Fibroblast of lung (primary cell): Measurements from ENCODE around the gene ARL5C. TPM values are rescaled to one million over a fixed set of nuclear protein-coding genes. Genes with fewer than 3 reads are reported as not detected.
A peak's percentile ranks its signal among the peaks of the same experiment; 100 is the strongest.

Experiments used
- DNase-seq, 2 donors: peaks; one replicate each; pipeline versions ENCODE4 v3.0.0 to v3.0.0-alpha.2; 2010; ENCODE audit warnings: low read depth in 2 of 2
- H2AFZ ChIP-seq: 2 replicates; pipeline ENCODE4 v1.5.1; 2012; ENCODE audit warnings: low read length, control low read depth, inconsistent platforms
- H3K27ac ChIP-seq: 2 replicates; pipeline ENCODE4 v1.5.1; 2011; ENCODE audit warnings: low read length, control low read depth; ENCODE audit not compliant: insufficient read depth
- H3K27me3 ChIP-seq: 2 replicates; pipeline ENCODE4 v1.5.1; 2011; ENCODE audit warnings: mild to moderate bottlenecking, low read length; ENCODE audit not compliant: control insufficient read depth, insufficient read depth
- H3K36me3 ChIP-seq: 2 replicates; pipeline ENCODE4 v1.5.1; 2011; ENCODE audit warnings: low read length; ENCODE audit not compliant: control insufficient read depth, insufficient read depth
- H3K4me1 ChIP-seq: 2 replicates; pipeline ENCODE4 v1.5.1; 2011; ENCODE audit warnings: low read length; ENCODE audit not compliant: control insufficient read depth, insufficient read depth; ENCODE audit errors: extremely low read depth
- H3K4me2 ChIP-seq: 2 replicates; pipeline ENCODE4 v1.5.1; 2011; ENCODE audit warnings: low read length, control low read depth; ENCODE audit not compliant: insufficient read depth; ENCODE audit errors: extremely low read depth
- H3K4me3 ChIP-seq, 4 experiments: fragments of 200-600 bp in 1 of 4; sonication (generic) in 1 of 4; replicated peaks in 1 of 4; 2 replicates each; pipeline ENCODE4 v1.5.1; 2011 to 2016; ENCODE audit warnings: low read length in 4 of 4, low read depth in 3 of 4, mild to moderate bottlenecking in 3 of 4, control low read depth in 2 of 4, inconsistent platforms in 1 of 4, mixed read lengths in 1 of 4; ENCODE audit not compliant: insufficient read depth in 1 of 4; ENCODE audit errors: control extremely low read depth in 1 of 4
- H3K79me2 ChIP-seq: 2 replicates; pipeline ENCODE4 v1.5.1; 2012; ENCODE audit warnings: mild to moderate bottlenecking, low read length, inconsistent platforms; ENCODE audit not compliant: control insufficient read depth, insufficient read depth
- H3K9ac ChIP-seq: 2 replicates; pipeline ENCODE4 v1.5.1; 2011; ENCODE audit warnings: mild to moderate bottlenecking, low read length, control low read depth; ENCODE audit not compliant: insufficient read depth
- H3K9me3 ChIP-seq: 2 replicates; pipeline ENCODE4 v1.5.1; 2012; ENCODE audit warnings: low read depth, low read length; ENCODE audit not compliant: control insufficient read depth, insufficient read depth
- H4K20me1 ChIP-seq: 2 replicates; pipeline ENCODE4 v1.5.1; 2011; ENCODE audit warnings: low read length; ENCODE audit not compliant: control insufficient read depth, insufficient read depth; ENCODE audit errors: extremely low read depth
- CTCF ChIP-seq, 2 donors: IDR thresholded peaks in 1 of 2; conservative IDR thresholded peaks in 1 of 2; 1 replicate in 1 of 2; 2 replicates in 1 of 2; pipeline ENCODE4 v1.5.1; 2011 to 2012; ENCODE audit warnings: low read length in 2 of 2, control low read depth in 1 of 2, inconsistent platforms in 1 of 2, low read depth in 1 of 2, mild to moderate bottlenecking in 1 of 2
- EZH2 ChIP-seq: IDR thresholded peaks from 2 replicates; pipeline ENCODE4 v1.5.1; 2012; ENCODE audit warnings: low read length, control low read depth, mild to moderate bottlenecking; ENCODE audit errors: missing control alignments
- polyA plus RNA-seq, 2 donors: library from polyadenylated mRNA; depleted of rRNA in 1 of 2; stranded (reverse) in 1 of 2; unstranded in 1 of 2; fragments of >200 nt; gene quantifications; 2 replicates each; pipeline ENCODE4 v1.2.1, GENCODE V29; 2011 to 2012; ENCODE audit warnings: missing spikeins in 1 of 2
- total RNA-seq: library from RNA; depleted of rRNA; stranded (reverse); fragments of >200 nt; gene quantifications from 2 replicates; pipeline ENCODE4 v1.2.1, GENCODE V29; 2014

The ARL5C gene
- total and polyA plus RNA-seq, 2 donors (not counting 1 experiment from before 2014, with no cell fraction given), result not detected

- H4K20me1 ChIP-seq, result no peaks in the 10 kb centered on the region
- no peak for TF ChIP-seq EZH2
- no peak for TF ChIP-seq CTCF (conservative IDR thresholded peaks at IDR 0.05 in 1 of 2, IDR thresholded peaks at IDR 0.05 in 1 of 2; ENCODE audit: low read depth in 1 of 2, low read length in 2 of 2)
- H2AFZ ChIP-seq, result no peak overlapping the region
- H3K4me3 ChIP-seq, result no peak overlapping the region
- DNase-seq, result peak; percentile 81 to 94
- H3K27ac ChIP-seq, result peak overlapping the region; percentile 67
- no peaks in the 10 kb centered on the region for H3K79me2 ChIP-seq
- H3K4me2 ChIP-seq, result peak overlapping the region; percentile 6
- H3K9me3 ChIP-seq, result no peaks in the 10 kb centered on the region
- no peaks in the 10 kb centered on the region for H3K36me3 ChIP-seq
- no peaks in the 10 kb centered on the region for H3K27me3 ChIP-seq
- no peak overlapping the region for H3K9ac ChIP-seq
- H3K4me1 ChIP-seq, result peaks cover 19% of the 10 kb centered on the region
These were observed 26.8 kb downstream of the ARL5C start for GRCh38 chr17:39139161-39139511.

GRCh38 chr17:39138431-39139160 lies 27.4 kb downstream of the ARL5C start:
- peak in 1 of 2 donors; percentile 51 for DNase-seq
- Histone ChIP-seq H3K79me2 (no peaks in the 10 kb centered on the region), H3K4me2 (peak overlapping the region; percentile 6), H3K9me3 (no peaks in the 10 kb centered on the region), H3K4me1 (peaks cover 14% of the 10 kb centered on the region), H3K27ac (peak overlapping the region; percentile 67), H4K20me1 (no peaks in the 10 kb centered on the region), H3K9ac (no peak overlapping the region), H3K27me3 (no peaks in the 10 kb centered on the region), H3K4me3 (no peak overlapping the region), H3K36me3 (no peaks in the 10 kb centered on the region), H2AFZ (peak overlapping the region; percentile 2)
- TF ChIP-seq EZH2 (no peak), CTCF (conservative IDR thresholded peaks at IDR 0.05 in 1 of 2, IDR thresholded peaks at IDR 0.05 in 1 of 2; ENCODE audit: low read depth in 1 of 2, low read length in 2 of 2) (no peak)

- no peak overlapping the region for H3K27ac ChIP-seq
- DNase-seq, result peak in 1 of 2 donors; percentile 72
- no peak overlapping the region for H3K4me2 ChIP-seq
- H3K79me2 ChIP-seq, result no peaks in the 10 kb centered on the region
- H3K4me1 ChIP-seq, result peaks cover 17% of the 10 kb centered on the region
- no peaks in the 10 kb centered on the region for H3K36me3 ChIP-seq
- H2AFZ ChIP-seq, result no peak overlapping the region
- no peak overlapping the region for H3K4me3 ChIP-seq
- H3K9me3 ChIP-seq, result no peaks in the 10 kb centered on the region
- H3K9ac ChIP-seq, result no peak overlapping the region
- H3K27me3 ChIP-seq, result no peaks in the 10 kb centered on the region
- H4K20me1 ChIP-seq, result no peaks in the 10 kb centered on the region
- no peak for TF ChIP-seq CTCF (conservative IDR thresholded peaks at IDR 0.05 in 1 of 2, IDR thresholded peaks at IDR 0.05 in 1 of 2; ENCODE audit: low read depth in 1 of 2, low read length in 2 of 2)
- no peak for TF ChIP-seq EZH2
These were observed 31.1 kb downstream of the ARL5C start for GRCh38 chr17:39134878-39135277.
